Panc1 (cell line): ENCODE data around the gene GAL3ST2.

Experiments used
- CTCF ChIP-seq: fragments of 450-650 bp; IDR thresholded peaks from 2 replicates; pipeline ENCODE4 v1.5.1; 2017; ENCODE audit warnings: mild to moderate bottlenecking
- POLR2AphosphoS5 ChIP-seq: IDR thresholded peaks from 2 replicates; pipeline ENCODE4 v1.6.1; 2012; ENCODE audit warnings: mild to moderate bottlenecking, low read depth, low read length, moderate library complexity
- SIN3A ChIP-seq: IDR thresholded peaks from 2 replicates; pipeline ENCODE4 v1.6.1; 2012; ENCODE audit warnings: low read depth, mild to moderate bottlenecking, low read length, moderate library complexity, borderline replicate concordance; ENCODE audit not compliant: insufficient read depth
- TCF7L2 ChIP-seq: IDR thresholded peaks from 2 replicates; pipeline ENCODE4 v1.6.1; 2011; ENCODE audit warnings: mild to moderate bottlenecking, low read depth, low read length, inconsistent platforms
- TF ChIP-seq, protein P1 (sequence below), 2 experiments: IDR thresholded peaks; 2 replicates each; pipeline ENCODE4 v1.6.1; 2011 to 2012; ENCODE audit warnings: low read depth in 2 of 2, control low read depth in 1 of 2, low read length in 1 of 2, mild to moderate bottlenecking in 1 of 2, moderate library complexity in 1 of 2; ENCODE audit not compliant: insufficient read depth in 1 of 2

DNA sequence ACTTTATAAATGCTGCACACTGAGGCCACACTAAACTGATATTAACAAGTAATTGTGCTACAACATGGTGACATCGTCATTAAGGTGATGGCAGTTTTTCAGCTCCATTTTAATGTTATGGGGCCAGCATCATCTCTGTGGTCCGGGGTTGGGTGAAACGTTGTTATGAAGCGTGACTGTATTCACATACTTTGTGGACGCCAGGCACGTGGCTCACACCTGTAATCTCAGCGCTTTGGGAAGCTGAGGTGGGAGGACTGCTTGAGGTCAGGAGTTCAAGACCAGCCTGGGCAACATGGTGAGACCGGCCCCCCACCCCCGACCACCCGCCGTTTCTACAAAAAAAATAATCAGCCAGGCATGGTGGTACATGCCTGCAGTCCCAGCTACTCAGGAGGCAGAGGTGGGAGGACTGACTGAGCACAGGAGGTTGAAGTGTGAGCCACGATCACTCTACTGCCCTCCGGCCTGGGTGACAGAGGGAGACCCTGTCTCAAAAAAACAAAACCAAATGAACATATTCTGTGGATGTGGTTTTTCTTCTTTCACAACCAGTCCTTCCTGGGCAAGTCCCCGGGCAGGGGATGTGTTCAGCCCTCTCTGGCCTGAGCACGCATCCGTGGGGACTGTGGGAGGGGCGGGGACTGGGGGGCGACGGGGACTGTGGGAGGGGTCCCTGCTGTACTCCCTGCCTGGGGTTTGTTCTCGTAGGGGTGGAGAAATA is 12.9 kb upstream of the GAL3ST2 start:
- no peak for TF ChIP-seq CTCF
- TF ChIP-seq POLR2AphosphoS5: no peak
- TF ChIP-seq, protein P1, sequence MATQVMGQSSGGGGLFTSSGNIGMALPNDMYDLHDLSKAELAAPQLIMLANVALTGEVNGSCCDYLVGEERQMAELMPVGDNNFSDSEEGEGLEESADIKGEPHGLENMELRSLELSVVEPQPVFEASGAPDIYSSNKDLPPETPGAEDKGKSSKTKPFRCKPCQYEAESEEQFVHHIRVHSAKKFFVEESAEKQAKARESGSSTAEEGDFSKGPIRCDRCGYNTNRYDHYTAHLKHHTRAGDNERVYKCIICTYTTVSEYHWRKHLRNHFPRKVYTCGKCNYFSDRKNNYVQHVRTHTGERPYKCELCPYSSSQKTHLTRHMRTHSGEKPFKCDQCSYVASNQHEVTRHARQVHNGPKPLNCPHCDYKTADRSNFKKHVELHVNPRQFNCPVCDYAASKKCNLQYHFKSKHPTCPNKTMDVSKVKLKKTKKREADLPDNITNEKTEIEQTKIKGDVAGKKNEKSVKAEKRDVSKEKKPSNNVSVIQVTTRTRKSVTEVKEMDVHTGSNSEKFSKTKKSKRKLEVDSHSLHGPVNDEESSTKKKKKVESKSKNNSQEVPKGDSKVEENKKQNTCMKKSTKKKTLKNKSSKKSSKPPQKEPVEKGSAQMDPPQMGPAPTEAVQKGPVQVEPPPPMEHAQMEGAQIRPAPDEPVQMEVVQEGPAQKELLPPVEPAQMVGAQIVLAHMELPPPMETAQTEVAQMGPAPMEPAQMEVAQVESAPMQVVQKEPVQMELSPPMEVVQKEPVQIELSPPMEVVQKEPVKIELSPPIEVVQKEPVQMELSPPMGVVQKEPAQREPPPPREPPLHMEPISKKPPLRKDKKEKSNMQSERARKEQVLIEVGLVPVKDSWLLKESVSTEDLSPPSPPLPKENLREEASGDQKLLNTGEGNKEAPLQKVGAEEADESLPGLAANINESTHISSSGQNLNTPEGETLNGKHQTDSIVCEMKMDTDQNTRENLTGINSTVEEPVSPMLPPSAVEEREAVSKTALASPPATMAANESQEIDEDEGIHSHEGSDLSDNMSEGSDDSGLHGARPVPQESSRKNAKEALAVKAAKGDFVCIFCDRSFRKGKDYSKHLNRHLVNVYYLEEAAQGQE (IDR thresholded peaks at IDR 0.05; ENCODE audit: insufficient read depth in 1 of 2, low read depth in 2 of 2, low read length in 1 of 2): no peak
- TF ChIP-seq TCF7L2: no peak
- TF ChIP-seq SIN3A: no peak
